Measurements from ENCODE around the gene FNIP2.

DNA sequence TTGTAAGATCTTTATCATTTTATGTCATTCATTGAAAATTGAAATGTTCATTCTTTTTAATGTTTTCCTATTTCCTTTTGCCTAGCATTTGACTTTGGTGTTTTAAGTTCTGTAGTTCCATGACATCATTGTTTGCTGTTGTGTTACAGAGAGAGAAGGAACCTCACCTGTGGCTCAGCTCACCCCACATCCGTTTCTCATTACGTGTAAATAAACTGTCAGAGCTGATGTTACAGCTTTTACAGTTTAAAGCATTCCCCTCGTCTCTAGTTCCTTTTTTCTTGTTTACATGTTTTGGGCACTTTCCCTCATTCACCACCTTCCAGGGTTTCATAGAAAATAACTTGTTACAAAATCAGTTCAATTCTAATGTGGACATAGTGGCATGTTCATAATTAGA lies 137.2 kb downstream of the FNIP2 start:
- TF ChIP-seq, protein P1, sequence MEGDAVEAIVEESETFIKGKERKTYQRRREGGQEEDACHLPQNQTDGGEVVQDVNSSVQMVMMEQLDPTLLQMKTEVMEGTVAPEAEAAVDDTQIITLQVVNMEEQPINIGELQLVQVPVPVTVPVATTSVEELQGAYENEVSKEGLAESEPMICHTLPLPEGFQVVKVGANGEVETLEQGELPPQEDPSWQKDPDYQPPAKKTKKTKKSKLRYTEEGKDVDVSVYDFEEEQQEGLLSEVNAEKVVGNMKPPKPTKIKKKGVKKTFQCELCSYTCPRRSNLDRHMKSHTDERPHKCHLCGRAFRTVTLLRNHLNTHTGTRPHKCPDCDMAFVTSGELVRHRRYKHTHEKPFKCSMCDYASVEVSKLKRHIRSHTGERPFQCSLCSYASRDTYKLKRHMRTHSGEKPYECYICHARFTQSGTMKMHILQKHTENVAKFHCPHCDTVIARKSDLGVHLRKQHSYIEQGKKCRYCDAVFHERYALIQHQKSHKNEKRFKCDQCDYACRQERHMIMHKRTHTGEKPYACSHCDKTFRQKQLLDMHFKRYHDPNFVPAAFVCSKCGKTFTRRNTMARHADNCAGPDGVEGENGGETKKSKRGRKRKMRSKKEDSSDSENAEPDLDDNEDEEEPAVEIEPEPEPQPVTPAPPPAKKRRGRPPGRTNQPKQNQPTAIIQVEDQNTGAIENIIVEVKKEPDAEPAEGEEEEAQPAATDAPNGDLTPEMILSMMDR (conservative IDR thresholded peaks at IDR 0.05; ENCODE audit: low read length) = no peak
- no peak for TF ChIP-seq EZH2phosphoT487 (IDR thresholded peaks at IDR 0.05; ENCODE audit: borderline replicate concordance)
